Fibroblast of lung (primary cell): ENCODE data around the gene PARVG. TPM values are rescaled to one million over a fixed set of nuclear protein-coding genes. Genes with fewer than 3 reads are reported as not detected.

Experiments
- DNase-seq, 2 donors: peaks; one replicate each; pipeline versions ENCODE4 v3.0.0 to v3.0.0-alpha.2; 2010; ENCODE audit warnings: low read depth in 2 of 2
- H2AFZ ChIP-seq: 2 replicates; pipeline ENCODE4 v1.5.1; 2012; ENCODE audit warnings: low read length, control low read depth, inconsistent platforms
- H3K27ac ChIP-seq: 2 replicates; pipeline ENCODE4 v1.5.1; 2011; ENCODE audit warnings: low read length, control low read depth; ENCODE audit not compliant: insufficient read depth
- H3K27me3 ChIP-seq: 2 replicates; pipeline ENCODE4 v1.5.1; 2011; ENCODE audit warnings: mild to moderate bottlenecking, low read length; ENCODE audit not compliant: control insufficient read depth, insufficient read depth
- H3K36me3 ChIP-seq: 2 replicates; pipeline ENCODE4 v1.5.1; 2011; ENCODE audit warnings: low read length; ENCODE audit not compliant: control insufficient read depth, insufficient read depth
- H3K4me1 ChIP-seq: 2 replicates; pipeline ENCODE4 v1.5.1; 2011; ENCODE audit warnings: low read length; ENCODE audit not compliant: control insufficient read depth, insufficient read depth; ENCODE audit errors: extremely low read depth
- H3K4me2 ChIP-seq: 2 replicates; pipeline ENCODE4 v1.5.1; 2011; ENCODE audit warnings: low read length, control low read depth; ENCODE audit not compliant: insufficient read depth; ENCODE audit errors: extremely low read depth
- H3K4me3 ChIP-seq, 4 experiments: fragments of 200-600 bp in 1 of 4; sonication (generic) in 1 of 4; replicated peaks in 1 of 4; 2 replicates each; pipeline ENCODE4 v1.5.1; 2011 to 2016; ENCODE audit warnings: low read length in 4 of 4, low read depth in 3 of 4, mild to moderate bottlenecking in 3 of 4, control low read depth in 2 of 4, inconsistent platforms in 1 of 4, mixed read lengths in 1 of 4; ENCODE audit not compliant: insufficient read depth in 1 of 4; ENCODE audit errors: control extremely low read depth in 1 of 4
- H3K79me2 ChIP-seq: 2 replicates; pipeline ENCODE4 v1.5.1; 2012; ENCODE audit warnings: mild to moderate bottlenecking, low read length, inconsistent platforms; ENCODE audit not compliant: control insufficient read depth, insufficient read depth
- H3K9ac ChIP-seq: 2 replicates; pipeline ENCODE4 v1.5.1; 2011; ENCODE audit warnings: mild to moderate bottlenecking, low read length, control low read depth; ENCODE audit not compliant: insufficient read depth
- H3K9me3 ChIP-seq: 2 replicates; pipeline ENCODE4 v1.5.1; 2012; ENCODE audit warnings: low read depth, low read length; ENCODE audit not compliant: control insufficient read depth, insufficient read depth
- H4K20me1 ChIP-seq: 2 replicates; pipeline ENCODE4 v1.5.1; 2011; ENCODE audit warnings: low read length; ENCODE audit not compliant: control insufficient read depth, insufficient read depth; ENCODE audit errors: extremely low read depth
- CTCF ChIP-seq, 2 donors: IDR thresholded peaks in 1 of 2; conservative IDR thresholded peaks in 1 of 2; 1 replicate in 1 of 2; 2 replicates in 1 of 2; pipeline ENCODE4 v1.5.1; 2011 to 2012; ENCODE audit warnings: low read length in 2 of 2, control low read depth in 1 of 2, inconsistent platforms in 1 of 2, low read depth in 1 of 2, mild to moderate bottlenecking in 1 of 2
- EZH2 ChIP-seq: IDR thresholded peaks from 2 replicates; pipeline ENCODE4 v1.5.1; 2012; ENCODE audit warnings: low read length, control low read depth, mild to moderate bottlenecking; ENCODE audit errors: missing control alignments
- polyA plus RNA-seq, 2 donors: library from polyadenylated mRNA; depleted of rRNA in 1 of 2; stranded (reverse) in 1 of 2; unstranded in 1 of 2; fragments of >200 nt; gene quantifications; 2 replicates each; pipeline ENCODE4 v1.2.1, GENCODE V29; 2011 to 2012; ENCODE audit warnings: missing spikeins in 1 of 2
- total RNA-seq: library from RNA; depleted of rRNA; stranded (reverse); fragments of >200 nt; gene quantifications from 2 replicates; pipeline ENCODE4 v1.2.1, GENCODE V29; 2014

The PARVG gene
- total and polyA plus RNA-seq, 2 donors (not counting 1 experiment from before 2014, with no cell fraction given) = not detected

GRCh38 chr22:44186121-44186510 is 5.4 kb downstream of the PARVG start:
- Histone ChIP-seq H4K20me1 (no peaks in the 10 kb centered on the region), H3K36me3 (no peaks in the 10 kb centered on the region), H3K9ac (no peak overlapping the region), H3K4me3 (no peak overlapping the region), H3K27me3 (no peaks in the 10 kb centered on the region), H3K4me1 (no peaks in the 10 kb centered on the region), H3K9me3 (no peaks in the 10 kb centered on the region), H3K4me2 (no peak overlapping the region), H2AFZ (no peak overlapping the region), H3K27ac (no peak overlapping the region), H3K79me2 (no peaks in the 10 kb centered on the region)
- no peak for DNase-seq
- TF ChIP-seq EZH2 = no peak
- no peak for TF ChIP-seq CTCF (conservative IDR thresholded peaks at IDR 0.05 in 1 of 2, IDR thresholded peaks at IDR 0.05 in 1 of 2; ENCODE audit: low read depth in 1 of 2, low read length in 2 of 2)

- no peaks in the 10 kb centered on the region for H3K79me2 ChIP-seq
- no peak overlapping the region for H3K27ac ChIP-seq
- no peaks in the 10 kb centered on the region for H3K36me3 ChIP-seq
- H3K4me1 ChIP-seq = no peaks in the 10 kb centered on the region
- H3K9ac ChIP-seq = no peak overlapping the region
- no peak overlapping the region for H3K4me3 ChIP-seq
- H3K4me2 ChIP-seq = no peak overlapping the region
- H3K27me3 ChIP-seq = no peaks in the 10 kb centered on the region
- no peaks in the 10 kb centered on the region for H4K20me1 ChIP-seq
- no peak for DNase-seq
- no peak overlapping the region for H2AFZ ChIP-seq
- TF ChIP-seq EZH2 = no peak
- TF ChIP-seq CTCF (conservative IDR thresholded peaks at IDR 0.05 in 1 of 2, IDR thresholded peaks at IDR 0.05 in 1 of 2; ENCODE audit: low read depth in 1 of 2, low read length in 2 of 2) = no peak
- no peaks in the 10 kb centered on the region for H3K9me3 ChIP-seq
These were observed 6.0 kb downstream of the PARVG start for GRCh38 chr22:44186737-44187136.

GRCh38 chr22:44187652-44188230 is 7.0 kb downstream of the PARVG start:
- no peak overlapping the region for H2AFZ ChIP-seq
- H3K4me3 ChIP-seq = no peak overlapping the region
- H3K4me2 ChIP-seq = no peak overlapping the region
- H3K79me2 ChIP-seq = no peaks in the 10 kb centered on the region
- no peaks in the 10 kb centered on the region for H3K9me3 ChIP-seq
- H4K20me1 ChIP-seq = no peaks in the 10 kb centered on the region
- no peak for DNase-seq
- H3K36me3 ChIP-seq = no peaks in the 10 kb centered on the region
- no peak overlapping the region for H3K27ac ChIP-seq
- H3K4me1 ChIP-seq = no peaks in the 10 kb centered on the region
- no peak for TF ChIP-seq CTCF (conservative IDR thresholded peaks at IDR 0.05 in 1 of 2, IDR thresholded peaks at IDR 0.05 in 1 of 2; ENCODE audit: low read depth in 1 of 2, low read length in 2 of 2)
- TF ChIP-seq EZH2 = no peak
- H3K27me3 ChIP-seq = no peaks in the 10 kb centered on the region
- no peak overlapping the region for H3K9ac ChIP-seq
